GM19240 (cell line): ENCODE results near the gene KSR1.
"Not testable (repeated sequence)": the region's sequence is repeated elsewhere in the genome, so short reads cannot be mapped to it uniquely, and the experiment has no call there.

Source experiments
- DNase-seq: peaks from one replicate; pipeline ENCODE4 v3.0.0; 2011; ENCODE audit warnings: low spot score; ENCODE audit not compliant: insufficient read length

Gene KSR1

DNA sequence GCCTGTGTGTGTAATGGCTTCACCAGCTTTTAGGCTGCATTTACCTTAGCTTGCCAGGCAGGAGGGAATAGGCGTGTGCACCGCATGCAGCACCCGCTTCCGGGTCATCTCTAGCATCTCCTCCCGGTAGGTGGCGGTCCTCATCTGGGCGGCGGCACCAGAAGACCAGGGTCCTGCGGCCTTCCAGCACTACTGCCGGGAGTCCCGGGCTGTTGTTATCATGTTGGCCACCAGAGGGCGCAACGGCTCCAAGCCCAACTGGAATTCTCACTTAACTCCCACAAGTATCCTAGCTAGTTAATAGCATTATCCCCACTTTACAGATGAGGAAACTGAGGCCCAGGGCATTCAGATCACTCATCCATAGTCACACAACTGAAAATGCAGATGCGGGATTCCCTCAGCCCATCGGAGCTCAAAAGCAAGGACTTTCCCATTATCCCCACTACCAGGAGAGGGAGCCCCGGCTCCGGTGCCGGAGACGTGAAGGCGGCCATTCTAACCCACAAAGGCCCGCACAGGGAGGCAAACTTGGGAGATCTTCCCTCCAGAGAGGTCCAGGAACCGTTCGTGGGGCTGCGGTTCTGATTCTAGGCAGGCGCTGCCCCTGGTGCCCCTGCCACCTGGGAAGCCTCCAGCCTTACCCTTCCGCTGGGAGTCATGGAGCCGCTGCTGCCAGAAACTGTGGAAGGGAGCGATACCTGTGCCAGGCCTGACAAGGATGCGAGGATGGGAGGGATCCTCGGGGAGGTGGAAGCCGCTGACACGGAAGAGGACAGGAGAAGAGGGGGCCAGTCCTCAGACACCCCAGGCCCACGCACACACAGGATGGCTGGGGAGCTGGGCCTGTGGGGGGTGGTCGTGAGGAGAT is 198.6 kb downstream of the KSR1 start:
- DNase-seq, result peak; percentile 87

DNA sequence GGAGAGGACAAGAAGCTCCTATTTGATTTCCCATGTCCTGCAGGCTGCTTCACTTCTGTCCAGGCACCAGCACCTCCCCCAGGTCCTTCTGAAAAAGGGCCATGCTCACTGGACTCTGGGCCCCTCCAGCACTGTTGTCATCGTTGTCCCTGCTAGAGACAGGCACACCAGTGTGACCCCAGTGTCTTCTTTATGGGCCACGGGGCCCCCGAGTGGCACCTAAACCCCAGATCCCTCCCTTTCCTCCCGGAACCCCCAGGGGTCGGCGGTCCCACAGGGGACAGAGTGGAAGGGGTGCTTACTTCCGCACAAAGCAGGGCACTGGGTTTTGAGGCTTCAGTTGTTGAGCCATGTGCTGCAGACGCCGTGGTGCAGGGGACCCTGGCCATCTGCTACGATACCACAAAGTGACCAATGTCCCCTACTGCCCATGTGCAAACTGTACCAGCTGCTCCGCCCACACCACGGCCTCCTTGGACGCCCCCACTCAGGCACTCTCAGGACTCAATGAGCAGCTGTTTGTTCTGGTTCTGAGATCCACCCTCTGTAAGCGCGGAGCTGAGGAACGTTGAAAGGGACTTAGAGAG is 199.4 kb downstream of the KSR1 start:
- DNase-seq, result not testable (repeated sequence)

DNA sequence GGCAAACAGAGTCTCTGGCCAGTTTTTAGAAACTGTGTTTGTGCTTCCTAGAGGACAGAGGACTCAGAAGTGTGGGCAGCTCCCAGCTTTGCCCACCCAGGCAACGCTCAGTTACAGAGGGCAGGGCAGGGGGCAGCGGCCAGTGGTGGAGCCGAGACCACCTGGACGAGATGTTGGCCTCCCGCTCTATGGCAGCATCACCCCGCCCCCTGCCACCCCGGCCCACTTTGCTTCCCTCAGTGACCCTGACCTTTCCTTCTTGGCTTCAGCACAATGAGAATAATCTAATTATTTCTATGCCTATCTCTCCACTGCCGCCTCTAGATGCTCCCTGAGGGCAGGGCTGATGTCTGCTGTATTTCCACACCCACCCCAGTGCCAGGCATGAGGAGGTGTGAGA is 200.4 kb downstream of the KSR1 start:
- not testable (repeated sequence) for DNase-seq

DNA sequence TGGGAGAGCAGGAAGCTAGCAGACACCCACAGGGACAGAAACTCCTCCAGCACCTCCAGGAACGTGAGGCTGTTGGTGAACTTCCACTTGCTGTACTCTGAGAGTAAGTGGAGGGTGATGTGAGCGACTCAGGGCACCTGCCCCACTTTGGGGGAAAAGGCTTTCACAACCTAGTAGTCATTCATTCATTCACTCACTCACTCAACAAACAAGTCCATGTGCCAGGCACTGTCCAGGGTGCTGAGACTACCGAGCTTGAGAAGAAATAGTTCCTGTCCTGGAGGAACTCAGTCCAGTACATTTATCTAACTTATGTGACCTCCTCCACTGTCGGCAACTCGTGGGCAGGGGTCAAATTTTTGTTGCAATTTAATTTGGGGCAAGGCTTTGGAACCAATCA is 201.4 kb downstream of the KSR1 start:
- no peak for DNase-seq

DNA sequence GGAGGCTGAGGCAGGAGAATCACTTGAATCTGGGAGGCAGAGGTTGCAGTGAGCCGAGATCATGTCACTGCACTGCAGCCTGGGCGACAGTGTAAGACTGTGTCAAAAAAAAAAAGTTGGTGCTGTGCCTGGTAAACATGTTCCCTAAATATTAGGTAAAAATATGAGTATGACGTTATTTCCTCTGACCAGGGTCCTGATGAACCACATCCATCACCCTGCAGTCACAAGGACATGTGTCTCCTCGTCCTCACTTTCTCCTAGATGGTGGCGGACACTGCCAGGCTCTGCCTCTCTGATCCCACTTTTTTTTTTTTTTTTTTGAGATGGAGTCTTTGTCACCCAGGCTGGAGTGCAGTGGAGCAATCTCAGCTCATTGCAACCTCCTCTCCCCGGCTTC is 203.4 kb downstream of the KSR1 start:
- DNase-seq, result no peak

DNA sequence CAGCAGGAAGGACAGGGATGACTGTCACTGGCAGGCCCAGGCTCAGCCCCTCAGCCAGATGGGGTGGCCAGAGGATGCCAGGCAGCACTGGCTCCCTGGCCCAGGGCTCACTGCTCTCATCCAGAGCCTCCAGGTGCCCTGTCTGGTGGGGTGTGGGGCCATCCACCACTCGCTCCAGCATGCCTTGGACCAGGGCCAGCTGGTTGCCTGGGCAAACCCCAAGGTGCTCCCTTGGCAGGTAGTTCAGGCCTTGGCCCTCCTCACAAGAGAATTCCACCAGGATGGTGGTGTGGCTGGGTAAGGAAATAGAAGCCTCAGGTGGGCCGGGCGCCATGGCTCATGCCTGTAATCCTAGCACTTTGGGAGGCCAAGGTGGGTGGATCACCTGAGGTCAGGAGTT is 204.2 kb downstream of the KSR1 start:
- DNase-seq, result no peak

DNA sequence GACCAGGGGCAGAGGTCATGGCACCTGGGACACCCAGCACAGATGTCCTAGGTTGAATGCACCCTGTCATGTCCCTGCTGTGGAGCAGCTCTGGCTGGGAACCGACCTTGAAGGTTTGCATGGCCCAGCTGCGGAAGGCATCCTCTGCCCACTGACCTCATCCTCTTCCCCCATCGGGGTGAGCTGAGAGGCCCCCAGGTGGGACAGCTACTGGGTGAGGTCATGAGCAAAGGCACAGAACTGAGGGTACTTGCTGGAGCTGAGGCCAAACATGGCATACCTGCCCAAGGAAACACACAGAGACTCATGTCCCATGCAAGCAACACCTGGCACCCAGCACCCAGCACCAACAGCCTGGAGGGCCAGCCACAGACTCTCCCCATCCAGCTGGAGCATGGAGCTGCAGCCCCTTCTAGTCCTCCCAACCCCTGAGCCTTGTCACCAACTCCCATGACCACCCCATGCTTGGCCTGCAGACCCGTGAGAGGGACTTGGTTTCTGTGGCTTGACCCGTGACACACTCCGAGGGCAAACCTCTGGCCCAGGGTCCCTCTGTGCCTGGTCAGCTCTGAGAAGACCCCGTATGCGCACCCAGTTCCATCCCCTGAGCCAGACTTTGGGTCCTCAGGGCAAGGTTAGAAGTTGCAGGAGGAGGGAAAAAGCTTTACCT is 207.8 kb downstream of the KSR1 start:
- no peak for DNase-seq

DNA sequence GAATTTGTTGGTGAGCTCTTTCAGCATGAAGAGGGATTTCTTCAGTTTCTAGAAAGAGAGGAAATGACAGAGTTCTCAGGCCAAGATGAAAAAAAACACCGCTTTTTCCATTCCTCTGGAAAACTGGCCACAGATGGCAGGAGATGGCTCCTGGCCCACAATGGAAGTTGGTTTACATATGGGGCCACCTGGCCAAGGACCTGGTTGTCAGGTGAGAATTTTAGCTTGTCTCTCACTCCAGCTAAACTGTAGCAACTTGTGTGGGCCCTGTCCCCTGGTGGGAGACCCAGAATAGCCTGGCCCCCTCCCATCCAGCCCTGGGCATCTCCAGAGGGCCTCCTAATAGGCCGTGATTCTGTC is 208.3 kb downstream of the KSR1 start:
- no peak for DNase-seq

DNA sequence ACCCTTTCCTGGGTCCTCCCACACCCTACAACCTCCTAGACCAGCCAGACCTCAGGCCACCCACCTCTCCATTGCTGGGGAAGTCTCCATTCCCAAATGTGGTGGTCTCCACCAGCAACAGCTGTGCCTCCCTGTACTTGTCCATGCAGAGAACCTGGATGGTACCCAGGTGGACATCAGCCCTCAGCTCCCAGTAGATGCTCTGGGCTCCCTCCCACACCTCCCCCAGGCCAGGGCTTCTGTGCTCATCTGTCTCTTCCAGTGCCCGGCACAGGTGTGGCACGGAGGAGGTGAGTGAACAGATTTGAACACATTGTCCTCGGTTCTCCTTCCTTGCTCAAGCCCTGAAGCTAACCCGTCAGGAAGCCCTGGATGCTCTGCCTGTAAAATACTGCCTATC is 209.3 kb downstream of the KSR1 start:
- DNase-seq, result no peak

DNA sequence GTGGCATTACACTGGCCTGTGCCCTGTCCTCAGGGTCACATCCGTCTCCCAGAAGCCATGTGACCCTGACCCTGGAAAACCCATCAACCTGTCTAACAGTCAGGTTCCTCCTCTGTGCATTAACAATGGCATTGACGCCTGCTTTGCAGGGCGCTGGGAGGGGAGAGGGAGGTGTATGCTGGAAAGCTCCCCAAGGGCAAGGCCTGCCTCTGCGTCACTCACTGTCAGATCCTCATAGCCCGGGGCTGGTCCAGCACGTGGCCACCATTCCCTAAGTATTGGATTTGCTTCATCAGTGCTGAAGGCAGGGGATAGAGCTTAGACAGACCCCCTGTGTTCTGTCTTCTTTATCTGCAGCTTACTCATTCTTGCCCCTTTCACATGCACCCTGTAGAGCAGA is 210.0 kb downstream of the KSR1 start:
- not testable (repeated sequence) for DNase-seq

DNA sequence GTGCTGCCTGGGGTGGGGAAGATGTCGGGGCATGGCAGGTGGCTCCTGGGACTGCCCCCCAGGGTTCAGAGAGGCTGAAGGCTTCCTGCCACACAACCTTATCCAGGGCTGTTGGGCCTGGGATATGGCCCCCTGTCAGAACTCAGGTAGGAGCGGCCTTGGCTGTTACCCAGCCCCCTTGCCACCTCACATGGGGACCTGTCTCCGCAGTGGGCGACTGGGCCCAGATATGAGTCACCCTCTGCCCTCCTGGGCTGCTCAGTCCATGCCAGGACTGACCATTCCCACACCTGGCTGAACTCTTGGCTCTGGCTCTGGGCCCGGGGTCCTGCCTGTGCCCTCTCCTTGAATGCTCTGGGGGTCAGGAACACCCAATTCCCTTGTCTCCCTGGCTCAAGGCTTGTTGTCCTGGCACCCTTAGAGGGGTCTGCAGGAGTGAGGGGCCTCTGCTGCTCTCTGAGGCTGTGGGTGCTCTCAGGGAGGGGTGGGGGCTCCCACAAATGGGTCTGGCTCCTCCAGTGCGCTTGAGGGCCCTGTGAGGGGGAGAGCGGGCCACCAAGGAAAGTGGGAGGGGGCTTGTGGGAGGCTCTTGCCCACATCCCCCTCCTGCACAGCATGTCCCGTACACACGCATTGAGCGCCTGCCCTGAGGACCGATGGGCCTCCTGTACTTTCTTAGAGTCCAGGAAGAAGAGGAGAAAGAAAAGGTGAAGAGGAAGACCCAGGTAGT is 210.7 kb downstream of the KSR1 start:
- no peak for DNase-seq

DNA sequence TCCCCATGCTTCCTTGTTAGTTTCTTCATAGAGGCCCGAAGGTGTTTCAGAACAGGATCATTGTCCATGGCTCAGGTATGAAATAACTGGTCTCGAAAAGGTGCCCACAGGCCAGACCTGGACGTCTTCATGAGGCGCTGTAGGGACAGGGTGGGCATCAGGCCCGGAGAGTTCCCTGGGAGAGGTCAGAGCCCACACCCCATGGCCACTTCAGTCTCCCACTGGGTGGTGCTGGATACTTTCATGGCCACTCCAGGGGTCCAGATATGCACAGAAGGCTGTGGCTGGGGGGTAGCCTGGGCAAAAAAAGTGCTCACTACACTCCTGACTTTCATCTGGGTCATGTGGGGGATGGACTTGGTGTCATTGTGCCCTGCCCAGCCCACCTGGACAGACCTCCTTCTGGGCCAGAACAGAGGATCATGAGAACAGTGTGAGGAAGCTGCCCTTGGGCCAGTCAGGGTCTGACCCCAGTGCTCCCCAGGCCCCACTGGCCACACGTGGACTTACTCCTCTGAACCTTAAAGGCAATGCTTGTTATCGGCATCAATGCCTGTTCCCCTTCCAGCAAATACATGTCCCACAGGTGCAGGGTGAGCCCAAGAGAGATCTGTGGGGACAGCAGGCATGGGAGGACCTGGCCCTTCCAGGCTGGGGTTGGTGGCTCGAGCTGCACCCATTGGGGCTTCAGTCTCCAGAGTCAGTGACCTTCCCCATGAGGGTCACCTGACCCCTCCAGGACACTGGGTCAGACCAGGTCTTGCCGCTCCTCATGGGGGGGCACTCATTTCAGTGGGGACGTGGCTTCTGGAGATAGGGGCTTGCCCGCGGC is 211.6 kb downstream of the KSR1 start:
- DNase-seq, result no peak

DNA sequence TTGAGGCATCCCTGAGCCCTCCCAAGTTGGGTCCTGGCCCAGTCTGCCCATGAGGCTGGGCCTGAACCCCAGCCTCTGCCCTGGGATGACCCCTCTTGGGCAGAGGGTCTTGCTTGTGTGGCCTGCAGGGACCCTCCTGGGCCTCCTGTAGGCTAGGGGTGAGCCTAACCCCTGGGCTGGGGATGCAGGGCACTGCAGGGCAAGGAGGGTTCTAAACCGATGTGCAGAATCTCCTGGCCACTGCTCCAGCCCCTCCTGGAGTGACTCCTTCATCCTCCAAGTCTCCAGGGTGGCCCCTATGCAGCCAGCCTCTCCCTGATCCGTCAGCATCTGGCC is 212.2 kb downstream of the KSR1 start:
- DNase-seq, result no peak

DNA sequence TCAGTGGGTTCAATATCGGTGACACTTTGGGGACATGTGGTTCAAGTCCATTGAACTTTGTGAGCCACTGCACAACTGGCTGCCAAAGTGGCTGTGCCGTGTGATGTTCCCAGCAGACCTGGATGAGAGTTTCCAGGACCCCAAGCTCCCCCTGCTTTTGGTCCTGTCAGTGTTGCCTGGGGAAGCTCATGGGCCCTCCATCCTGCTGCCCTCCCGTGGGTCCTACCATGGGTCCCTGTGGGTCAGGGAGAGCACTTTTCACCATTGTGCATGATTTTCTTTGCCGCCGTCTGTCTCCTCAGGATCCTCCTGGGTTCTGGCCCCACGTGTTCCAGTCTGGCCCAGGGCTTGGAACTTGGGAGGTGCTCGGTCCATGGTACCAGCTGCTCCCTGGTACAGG is 212.9 kb downstream of the KSR1 start:
- DNase-seq, result no peak

DNA sequence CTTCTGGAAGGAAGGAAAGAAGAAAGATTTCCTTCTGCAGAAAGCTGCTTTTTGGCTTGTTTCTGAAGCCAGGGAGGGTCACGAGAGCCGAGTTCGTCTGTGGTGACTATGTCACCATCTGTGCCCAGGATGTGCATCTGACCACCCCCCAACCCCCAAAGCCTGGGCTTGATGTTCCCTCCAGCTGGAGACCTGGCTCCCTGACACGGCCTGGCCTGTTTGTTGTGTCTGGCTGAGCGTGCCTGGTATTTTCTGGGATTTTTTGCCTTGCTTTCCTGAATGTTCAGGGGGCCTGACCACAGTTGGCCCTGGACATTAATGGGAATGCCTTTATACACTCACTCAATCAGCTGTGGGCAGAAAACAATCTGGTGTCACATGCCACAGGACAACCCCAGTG is 213.6 kb downstream of the KSR1 start:
- no peak for DNase-seq

DNA sequence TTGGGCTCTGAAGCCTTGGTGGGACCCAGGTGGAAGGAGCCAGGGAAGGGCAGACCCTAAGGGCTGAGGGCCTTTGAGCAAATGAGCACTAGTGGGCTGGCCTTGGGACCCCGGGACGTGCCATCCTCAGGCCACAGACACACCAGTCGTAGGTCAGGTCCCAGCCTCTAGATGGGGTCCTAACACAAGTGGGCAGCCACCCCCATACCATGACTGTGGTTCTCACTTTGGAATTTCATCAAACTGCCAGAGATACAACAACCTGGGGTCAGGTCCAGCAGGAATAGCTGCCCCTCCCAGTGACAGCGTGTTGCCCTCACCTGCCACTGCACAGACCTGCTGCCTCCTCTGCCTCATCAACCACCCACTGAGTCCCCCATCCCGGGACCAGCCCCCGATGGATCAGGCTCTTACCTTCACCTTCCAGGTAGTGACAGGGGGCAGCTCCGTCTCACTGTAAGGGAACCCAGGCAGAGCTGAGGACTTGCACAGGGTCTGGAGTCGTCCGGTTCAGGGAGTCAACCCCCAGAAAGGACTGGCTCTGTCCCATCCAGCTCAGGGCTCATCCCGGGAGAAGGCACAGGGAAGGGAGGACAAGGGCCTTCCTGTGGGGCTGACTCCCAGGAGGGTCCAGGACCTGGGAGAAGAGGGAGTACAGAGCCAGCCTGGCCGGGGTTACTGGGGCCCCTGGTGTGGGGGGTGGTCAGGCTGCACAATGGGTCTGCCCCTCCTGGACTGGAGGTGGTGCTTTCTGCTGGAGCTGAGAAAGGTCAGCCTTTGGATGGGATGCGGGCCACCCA is 214.7 kb downstream of the KSR1 start:
- no peak for DNase-seq

DNA sequence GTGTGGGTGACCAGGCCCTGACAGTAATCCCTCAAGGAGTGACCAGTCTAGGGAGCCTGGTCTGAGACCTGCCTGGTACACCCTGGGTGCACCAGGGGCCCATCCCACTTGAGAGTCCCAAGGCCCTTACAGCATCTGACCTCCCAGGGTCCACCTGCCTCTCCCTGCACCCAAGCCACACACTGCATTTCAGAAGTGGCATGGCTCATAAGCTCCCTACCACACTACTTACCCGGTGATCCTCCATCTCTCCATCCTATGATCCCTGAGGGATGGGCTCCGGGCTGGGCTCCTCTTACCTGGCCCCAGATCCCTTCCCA is 215.3 kb downstream of the KSR1 start:
- DNase-seq, result no peak

DNA sequence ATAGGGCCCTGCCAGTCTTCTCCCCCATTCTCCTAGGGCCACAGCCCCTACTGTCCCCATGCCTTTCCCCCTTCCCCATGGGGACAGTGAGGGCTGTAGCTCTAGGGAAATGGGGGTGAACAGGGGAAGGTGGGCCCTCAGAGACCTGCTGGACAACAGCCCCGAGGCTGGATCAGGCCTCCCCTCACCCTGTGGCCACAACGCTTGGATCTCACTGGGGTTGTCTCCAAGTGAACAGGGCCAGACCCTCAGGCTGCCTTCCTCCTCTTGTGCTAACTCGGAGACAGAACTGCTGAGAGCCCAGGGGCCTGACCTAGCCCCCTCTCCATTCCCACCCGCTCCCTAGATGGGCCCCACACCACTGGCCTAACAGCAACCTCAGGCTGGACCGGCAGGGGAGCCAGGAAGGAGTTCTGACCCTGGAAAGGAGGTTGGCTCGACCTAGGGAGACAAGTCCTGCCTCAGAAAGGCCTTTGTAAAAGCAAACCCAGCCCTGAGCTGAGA is 215.8 kb downstream of the KSR1 start:
- DNase-seq, result not testable (repeated sequence)

DNA sequence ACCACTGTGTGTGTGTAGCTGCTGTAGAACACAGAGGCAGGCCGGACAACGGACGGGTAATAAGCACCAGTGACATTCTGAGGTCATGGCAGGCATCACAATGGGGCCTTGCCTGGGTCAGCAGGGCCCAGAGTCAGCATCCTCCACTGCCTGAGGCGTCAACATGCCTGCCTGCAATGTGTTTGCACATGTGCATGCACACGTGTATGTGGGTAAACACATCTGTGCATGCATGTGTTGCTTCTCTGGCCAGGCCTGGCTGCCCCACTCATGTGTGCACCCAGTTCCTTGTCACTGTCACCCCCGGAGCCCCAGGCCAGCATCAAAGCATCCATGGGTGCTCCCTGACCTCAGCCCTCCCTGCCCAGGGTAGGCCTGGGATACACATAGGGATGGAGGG is 218.1 kb downstream of the KSR1 start:
- DNase-seq, result no peak
